ENCODE results near the gene ATP6AP2.
A peak's percentile ranks its signal among the peaks of the same experiment; 100 is the strongest.
"Not testable (repeated sequence)": the region's sequence is repeated elsewhere in the genome, so short reads cannot be mapped to it uniquely, and the experiment has no call there.

ATP6AP2 gene

GRCh38 chrX:40580537-40581335, at the start of gene ATP6AP2:
Gene ATP6AP2 (plus strand): TSS chrX:40580970. CDS start chrX:40581066, 96 bp downstream.
- DNase-seq, result peak; percentile 90

- peak; percentile 16 for DNase-seq
These were observed 49.5 kb upstream of the ATP6AP2 start for GRCh38 chrX:40531056-40531826.

- no peak for DNase-seq
These were observed 43.5 kb upstream of the ATP6AP2 start for GRCh38 chrX:40537310-40537709.

- DNase-seq, result no peak
These were observed 42.4 kb upstream of the ATP6AP2 start for GRCh38 chrX:40538406-40538805.

- no peak for DNase-seq
These were observed 41.3 kb upstream of the ATP6AP2 start for GRCh38 chrX:40539214-40540142.

- no peak for DNase-seq
These were observed 38.6 kb upstream of the ATP6AP2 start for GRCh38 chrX:40542208-40542607.

- no peak for DNase-seq
These were observed 37.8 kb upstream of the ATP6AP2 start for GRCh38 chrX:40542972-40543371.

GRCh38 chrX:40543661-40544328, 37.0 kb upstream of the ATP6AP2 start:
- peak; percentile 21 for DNase-seq

GRCh38 chrX:40544343-40545266, 36.2 kb upstream of the ATP6AP2 start:
- no peak for DNase-seq

GRCh38 chrX:40546870-40547269, 33.9 kb upstream of the ATP6AP2 start:
- no peak for DNase-seq

GRCh38 chrX:40550066-40550465, 30.7 kb upstream of the ATP6AP2 start:
- peak; percentile 84 for DNase-seq

- DNase-seq, result no peak
These were observed 28.0 kb upstream of the ATP6AP2 start for GRCh38 chrX:40552768-40553167.

GRCh38 chrX:40558590-40558989, 22.2 kb upstream of the ATP6AP2 start:
- DNase-seq, result no peak

- DNase-seq, result no peak
These were observed 17.0 kb upstream of the ATP6AP2 start for GRCh38 chrX:40563784-40564183.

GRCh38 chrX:40564447-40564846, 16.3 kb upstream of the ATP6AP2 start:
- DNase-seq, result no peak

- DNase-seq, result no peak
These were observed 10.2 kb upstream of the ATP6AP2 start for GRCh38 chrX:40570346-40571093.

GRCh38 chrX:40571164-40571563, 9.6 kb upstream of the ATP6AP2 start:
- DNase-seq, result not testable (repeated sequence)

GRCh38 chrX:40571600-40571999, 9.2 kb upstream of the ATP6AP2 start:
- no peak for DNase-seq

- peak; percentile 32 for DNase-seq
These were observed 7.0 kb upstream of the ATP6AP2 start for GRCh38 chrX:40573763-40574162.

- not testable (repeated sequence) for DNase-seq
These were observed 5.4 kb upstream of the ATP6AP2 start for GRCh38 chrX:40575411-40575810.

Measured in DMS 273 treated with DMSO at 0.1 percent for 48 hours (cell line).